Mammary epithelial cell (primary cell): ENCODE measurements around the gene SRR.

Experiments
- EZH2 ChIP-seq: IDR thresholded peaks from 2 replicates; pipeline ENCODE4 v1.6.1; 2012; ENCODE audit warnings: low read length, inconsistent platforms, borderline replicate concordance
- TF ChIP-seq, protein P1 (sequence below), 2 donors: IDR thresholded peaks in 1 of 2; conservative IDR thresholded peaks in 1 of 2; 2 replicates each; pipeline ENCODE4 v1.5.1; 2011 to 2012; ENCODE audit warnings: inconsistent platforms in 2 of 2, low read length in 2 of 2, mild to moderate bottlenecking in 2 of 2, control low read depth in 1 of 2, low read depth in 1 of 2; ENCODE audit not compliant: insufficient read depth in 1 of 2; ENCODE audit errors: extremely low read depth in 1 of 2

DNA sequence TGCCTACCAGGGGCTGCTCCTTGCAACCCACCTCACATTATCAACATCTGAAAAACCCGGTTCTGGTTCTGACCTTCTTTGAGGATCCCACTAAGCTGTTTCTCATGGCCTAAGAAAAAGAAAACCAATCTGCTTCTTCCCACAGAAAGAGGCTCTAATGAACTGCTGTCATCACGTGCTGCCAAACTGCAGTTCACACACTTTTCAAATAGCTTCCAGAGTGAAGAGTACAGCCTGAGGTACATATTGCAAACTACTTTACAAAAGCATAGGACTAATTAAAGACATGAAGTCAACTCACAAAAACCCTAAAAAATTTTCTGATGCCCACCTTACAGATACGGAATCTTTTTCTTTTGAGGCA lies 36.9 kb upstream of the SRR start:
- TF ChIP-seq, protein P1, sequence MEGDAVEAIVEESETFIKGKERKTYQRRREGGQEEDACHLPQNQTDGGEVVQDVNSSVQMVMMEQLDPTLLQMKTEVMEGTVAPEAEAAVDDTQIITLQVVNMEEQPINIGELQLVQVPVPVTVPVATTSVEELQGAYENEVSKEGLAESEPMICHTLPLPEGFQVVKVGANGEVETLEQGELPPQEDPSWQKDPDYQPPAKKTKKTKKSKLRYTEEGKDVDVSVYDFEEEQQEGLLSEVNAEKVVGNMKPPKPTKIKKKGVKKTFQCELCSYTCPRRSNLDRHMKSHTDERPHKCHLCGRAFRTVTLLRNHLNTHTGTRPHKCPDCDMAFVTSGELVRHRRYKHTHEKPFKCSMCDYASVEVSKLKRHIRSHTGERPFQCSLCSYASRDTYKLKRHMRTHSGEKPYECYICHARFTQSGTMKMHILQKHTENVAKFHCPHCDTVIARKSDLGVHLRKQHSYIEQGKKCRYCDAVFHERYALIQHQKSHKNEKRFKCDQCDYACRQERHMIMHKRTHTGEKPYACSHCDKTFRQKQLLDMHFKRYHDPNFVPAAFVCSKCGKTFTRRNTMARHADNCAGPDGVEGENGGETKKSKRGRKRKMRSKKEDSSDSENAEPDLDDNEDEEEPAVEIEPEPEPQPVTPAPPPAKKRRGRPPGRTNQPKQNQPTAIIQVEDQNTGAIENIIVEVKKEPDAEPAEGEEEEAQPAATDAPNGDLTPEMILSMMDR (conservative IDR thresholded peaks at IDR 0.05 in 1 of 2, IDR thresholded peaks at IDR 0.05 in 1 of 2; ENCODE audit: extremely low read depth in 1 of 2, insufficient read depth in 1 of 2, low read depth in 1 of 2, low read length in 2 of 2), result no peak
- no peak for TF ChIP-seq EZH2
